Activated CD4-positive, alpha-beta T cell treated with anti-CD3 and anti-CD28 coated beads for 48 hours (primary cell): ENCODE results near the gene C1QTNF12.

Experiments
- DNase-seq: peaks from one replicate; pipeline ENCODE4 v3.0.0-alpha.2; 2020

C1QTNF12 gene

GRCh38 chr1:1210726-1211540 is 35.6 kb downstream of the C1QTNF12 start:
- peak; percentile 5 for DNase-seq

- peak; percentile 69 for DNase-seq
Observed at GRCh38 chr1:1208713-1209433, 37.6 kb downstream of the C1QTNF12 start.

- DNase-seq: no peak
Observed at GRCh38 chr1:1207571-1207892, 39.0 kb downstream of the C1QTNF12 start.

GRCh38 chr1:1206966-1207531 is 39.5 kb downstream of the C1QTNF12 start:
- no peak for DNase-seq

GRCh38 chr1:1206376-1206965 is 40.1 kb downstream of the C1QTNF12 start, which contains the start of gene TNFRSF18:
Gene TNFRSF18, minus strand, starts transcription at chr1:1206592. Its CDS starts 21 bp downstream, at chr1:1206571.
- DNase-seq: peak; percentile 66

- peak; percentile 21 for DNase-seq
Observed at GRCh38 chr1:1205769-1206375, 40.6 kb downstream of the C1QTNF12 start.

- peak; percentile 23 for DNase-seq
Observed at GRCh38 chr1:1204998-1205768, 41.3 kb downstream of the C1QTNF12 start.

- peak; percentile 3 for DNase-seq
Observed at GRCh38 chr1:1204425-1204920, 42.0 kb downstream of the C1QTNF12 start.

- peak; percentile 3 for DNase-seq
Observed at GRCh38 chr1:1203561-1204424, 42.7 kb downstream of the C1QTNF12 start.

- peak; percentile 6 for DNase-seq
Observed at GRCh38 chr1:1202831-1203560, 43.5 kb downstream of the C1QTNF12 start.

- peak; percentile 88 for DNase-seq
Observed at GRCh38 chr1:1200876-1201810, 45.4 kb downstream of the C1QTNF12 start.

- DNase-seq: no peak
Observed at GRCh38 chr1:1199961-1200875, 46.3 kb downstream of the C1QTNF12 start.

- peak; percentile 3 for DNase-seq
Observed at GRCh38 chr1:1199141-1199960, 47.2 kb downstream of the C1QTNF12 start.

- DNase-seq: no peak
Observed at GRCh38 chr1:1198423-1199140, 47.9 kb downstream of the C1QTNF12 start.

- DNase-seq: peak; percentile 3
Observed at GRCh38 chr1:1197551-1198422, 48.7 kb downstream of the C1QTNF12 start.
